Measurements from ENCODE around the gene ARHGEF10L. TPM values are rescaled to one million over a fixed set of nuclear protein-coding genes. Genes with fewer than 3 reads are reported as not detected.

ARHGEF10L gene
- polyA plus RNA-seq, 1 donor = 85.1 TPM

- Histone ChIP-seq H3K27ac (ENCODE audit: low read length) (peak overlapping the region; percentile 60), H3K4me3 (ENCODE audit: low read length) (no peak overlapping the region), H3K27me3 (ENCODE audit: control insufficient read depth, insufficient read depth, low read length) (no peaks in the 10 kb centered on the region), H3K4me1 (ENCODE audit: control insufficient read depth, insufficient read depth, low read length) (peaks cover 51% of the 10 kb centered on the region), H3K9me3 (ENCODE audit: control insufficient read depth, low read depth, low read length) (peaks cover 2% of the 10 kb centered on the region), H3K36me3 (ENCODE audit: control insufficient read depth, insufficient read depth, low read length) (no peaks in the 10 kb centered on the region)
- DNase-seq = no peak
- no CpG with 5 or more reads among the region's 16 CpGs for WGBS (ENCODE audit: insufficient coverage, low lambda C conversion rate)
These were observed 30.0 kb downstream of the ARHGEF10L start for GRCh38 chr1:17569200-17570139.

GRCh38 chr1:17570228-17570627 lies 30.7 kb downstream of the ARHGEF10L start:
- Histone ChIP-seq H3K4me3 (ENCODE audit: low read length) (no peak overlapping the region), H3K36me3 (ENCODE audit: control insufficient read depth, insufficient read depth, low read length) (no peaks in the 10 kb centered on the region), H3K9me3 (ENCODE audit: control insufficient read depth, low read depth, low read length) (peaks cover 2% of the 10 kb centered on the region), H3K27ac (ENCODE audit: low read length) (no peak overlapping the region), H3K27me3 (ENCODE audit: control insufficient read depth, insufficient read depth, low read length) (no peaks in the 10 kb centered on the region), H3K4me1 (ENCODE audit: control insufficient read depth, insufficient read depth, low read length) (peaks cover 51% of the 10 kb centered on the region)
- DNase-seq = no peak
- no CpG with 5 or more reads among the region's 3 CpGs for WGBS (ENCODE audit: insufficient coverage, low lambda C conversion rate)

- DNase-seq = no peak
- H3K9me3 ChIP-seq (ENCODE audit: control insufficient read depth, low read depth, low read length) = peaks cover 2% of the 10 kb centered on the region
- H3K27ac ChIP-seq (ENCODE audit: low read length) = no peak overlapping the region
- no peak overlapping the region for H3K4me3 ChIP-seq (ENCODE audit: low read length)
- peaks cover 51% of the 10 kb centered on the region for H3K4me1 ChIP-seq (ENCODE audit: control insufficient read depth, insufficient read depth, low read length)
- H3K27me3 ChIP-seq (ENCODE audit: control insufficient read depth, insufficient read depth, low read length) = no peaks in the 10 kb centered on the region
- H3K36me3 ChIP-seq (ENCODE audit: control insufficient read depth, insufficient read depth, low read length) = no peaks in the 10 kb centered on the region
- WGBS (ENCODE audit: insufficient coverage, low lambda C conversion rate) = no CpG with 5 or more reads among the region's 9 CpGs
These were observed 32.9 kb downstream of the ARHGEF10L start for GRCh38 chr1:17572264-17572985.

GRCh38 chr1:17573518-17574041 lies 34.1 kb downstream of the ARHGEF10L start:
- Histone ChIP-seq H3K4me1 (ENCODE audit: control insufficient read depth, insufficient read depth, low read length) (peaks cover 59% of the 10 kb centered on the region), H3K27ac (ENCODE audit: low read length) (no peak overlapping the region)
- no CpG with 5 or more reads among the region's 10 CpGs for WGBS (ENCODE audit: insufficient coverage, low lambda C conversion rate)

GRCh38 chr1:17574516-17574915 lies 35.0 kb downstream of the ARHGEF10L start:
- no peaks in the 10 kb centered on the region for H3K27me3 ChIP-seq (ENCODE audit: control insufficient read depth, insufficient read depth, low read length)
- H3K4me1 ChIP-seq (ENCODE audit: control insufficient read depth, insufficient read depth, low read length) = peaks cover 57% of the 10 kb centered on the region
- no peak overlapping the region for H3K4me3 ChIP-seq (ENCODE audit: low read length)
- DNase-seq = no peak
- H3K9me3 ChIP-seq (ENCODE audit: control insufficient read depth, low read depth, low read length) = peaks cover 2% of the 10 kb centered on the region
- no peak overlapping the region for H3K27ac ChIP-seq (ENCODE audit: low read length)
- 92% methylated on average over 2 of the region's 11 CpGs for WGBS (ENCODE audit: insufficient coverage, low lambda C conversion rate)
- no peaks in the 10 kb centered on the region for H3K36me3 ChIP-seq (ENCODE audit: control insufficient read depth, insufficient read depth, low read length)

More at GRCh38 chr1:17573518-17574041, 34.1 kb downstream of the ARHGEF10L start:
- Histone ChIP-seq H3K9me3 (ENCODE audit: control insufficient read depth, low read depth, low read length) (peaks cover 2% of the 10 kb centered on the region), H3K4me3 (ENCODE audit: low read length) (no peak overlapping the region), H3K36me3 (ENCODE audit: control insufficient read depth, insufficient read depth, low read length) (no peaks in the 10 kb centered on the region), H3K27me3 (ENCODE audit: control insufficient read depth, insufficient read depth, low read length) (no peaks in the 10 kb centered on the region)
- DNase-seq = no peak

GRCh38 chr1:17575797-17576518 lies 36.5 kb downstream of the ARHGEF10L start:
- no peak overlapping the region for H3K4me3 ChIP-seq (ENCODE audit: low read length)
- H3K27ac ChIP-seq (ENCODE audit: low read length) = peak overlapping the region; percentile 78
- no peaks in the 10 kb centered on the region for H3K36me3 ChIP-seq (ENCODE audit: control insufficient read depth, insufficient read depth, low read length)
- no peaks in the 10 kb centered on the region for H3K9me3 ChIP-seq (ENCODE audit: control insufficient read depth, low read depth, low read length)
- H3K27me3 ChIP-seq (ENCODE audit: control insufficient read depth, insufficient read depth, low read length) = no peaks in the 10 kb centered on the region
- peak; percentile 74 to 89 for DNase-seq
- peaks cover 58% of the 10 kb centered on the region for H3K4me1 ChIP-seq (ENCODE audit: control insufficient read depth, insufficient read depth, low read length)
- no CpG with 5 or more reads among the region's 15 CpGs for WGBS (ENCODE audit: insufficient coverage, low lambda C conversion rate)

- H3K27me3 ChIP-seq (ENCODE audit: control insufficient read depth, insufficient read depth, low read length) = no peaks in the 10 kb centered on the region
- H3K4me1 ChIP-seq (ENCODE audit: control insufficient read depth, insufficient read depth, low read length) = peaks cover 58% of the 10 kb centered on the region
- H3K27ac ChIP-seq (ENCODE audit: low read length) = peak overlapping the region; percentile 78
- no peaks in the 10 kb centered on the region for H3K36me3 ChIP-seq (ENCODE audit: control insufficient read depth, insufficient read depth, low read length)
- DNase-seq = no peak
- no peaks in the 10 kb centered on the region for H3K9me3 ChIP-seq (ENCODE audit: control insufficient read depth, low read depth, low read length)
- WGBS (ENCODE audit: insufficient coverage, low lambda C conversion rate) = no CpG with 5 or more reads among the region's 6 CpGs
- no peak overlapping the region for H3K4me3 ChIP-seq (ENCODE audit: low read length)
These were observed 37.0 kb downstream of the ARHGEF10L start for GRCh38 chr1:17576519-17576853.

GRCh38 chr1:17577907-17578297 lies 38.4 kb downstream of the ARHGEF10L start:
- H3K27ac ChIP-seq (ENCODE audit: low read length) = no peak overlapping the region
- no CpG with 5 or more reads among the region's 1 CpG for WGBS (ENCODE audit: insufficient coverage, low lambda C conversion rate)

GRCh38 chr1:17579951-17580939 lies 40.7 kb downstream of the ARHGEF10L start:
- peak; percentile 63 to 88 for DNase-seq
- H3K9me3 ChIP-seq (ENCODE audit: control insufficient read depth, low read depth, low read length) = no peaks in the 10 kb centered on the region
- H3K4me1 ChIP-seq (ENCODE audit: control insufficient read depth, insufficient read depth, low read length) = peaks cover 58% of the 10 kb centered on the region
- peak overlapping the region; percentile 66 for H3K4me3 ChIP-seq (ENCODE audit: low read length)
- WGBS (ENCODE audit: insufficient coverage, low lambda C conversion rate) = no CpG with 5 or more reads among the region's 16 CpGs
- peaks cover 18% of the 10 kb centered on the region for H3K36me3 ChIP-seq (ENCODE audit: control insufficient read depth, insufficient read depth, low read length)
- H3K27ac ChIP-seq (ENCODE audit: low read length) = peak overlapping the region; percentile 92
- no peaks in the 10 kb centered on the region for H3K27me3 ChIP-seq (ENCODE audit: control insufficient read depth, insufficient read depth, low read length)

More at GRCh38 chr1:17577907-17578297, 38.4 kb downstream of the ARHGEF10L start:
- no peak for DNase-seq
- Histone ChIP-seq H3K36me3 (ENCODE audit: control insufficient read depth, insufficient read depth, low read length) (peaks cover 4% of the 10 kb centered on the region), H3K27me3 (ENCODE audit: control insufficient read depth, insufficient read depth, low read length) (no peaks in the 10 kb centered on the region), H3K9me3 (ENCODE audit: control insufficient read depth, low read depth, low read length) (no peaks in the 10 kb centered on the region), H3K4me1 (ENCODE audit: control insufficient read depth, insufficient read depth, low read length) (peaks cover 57% of the 10 kb centered on the region), H3K4me3 (ENCODE audit: low read length) (no peak overlapping the region)
